ENCODE results near the gene CAT.

CAT gene

GRCh38 chr11:34431979-34432378, 6.8 kb upstream of the CAT start:
- ATAC-seq (replicated peaks; ENCODE audit: extremely low read depth, poor library complexity, severe bottlenecking) (no peak), DNase-seq (ENCODE audit: low spot score in 2 of 2) (no peak)
- no peaks in the 10 kb centered on the region for H3K9me3 Mint-ChIP-seq
- H3K4me3 Mint-ChIP-seq, result no peak overlapping the region
- H3K27ac Mint-ChIP-seq (ENCODE audit: low read depth), result no peak overlapping the region
- no peaks in the 10 kb centered on the region for H3K36me3 Mint-ChIP-seq (ENCODE audit: insufficient read depth)
- H3K4me1 Mint-ChIP-seq, result no peaks in the 10 kb centered on the region
- peaks cover 32% of the 10 kb centered on the region for H3K27me3 Mint-ChIP-seq

- DNase-seq (ENCODE audit: low spot score in 2 of 2) (no peak), ATAC-seq (replicated peaks; ENCODE audit: extremely low read depth, poor library complexity, severe bottlenecking) (no peak)
- Mint-ChIP-seq H3K27me3 (peaks cover 28% of the 10 kb centered on the region), H3K9me3 (no peaks in the 10 kb centered on the region), H3K27ac (ENCODE audit: low read depth) (no peak overlapping the region), H3K36me3 (ENCODE audit: insufficient read depth) (no peaks in the 10 kb centered on the region), H3K4me3 (no peak overlapping the region), H3K4me1 (no peaks in the 10 kb centered on the region)
Observed at GRCh38 chr11:34432822-34433221, 5.9 kb upstream of the CAT start.

- Mint-ChIP-seq H3K27ac (ENCODE audit: low read depth) (no peak overlapping the region), H3K4me1 (peaks cover 5% of the 10 kb centered on the region), H3K4me3 (no peak overlapping the region), H3K36me3 (ENCODE audit: insufficient read depth) (peaks cover 3% of the 10 kb centered on the region), H3K9me3 (no peaks in the 10 kb centered on the region), H3K27me3 (peaks cover 28% of the 10 kb centered on the region)
- ATAC-seq (replicated peaks; ENCODE audit: extremely low read depth, poor library complexity, severe bottlenecking), result no peak
- DNase-seq (ENCODE audit: low spot score in 2 of 2), result no peak
Observed at GRCh38 chr11:34433899-34434298, 4.8 kb upstream of the CAT start.

DNA sequence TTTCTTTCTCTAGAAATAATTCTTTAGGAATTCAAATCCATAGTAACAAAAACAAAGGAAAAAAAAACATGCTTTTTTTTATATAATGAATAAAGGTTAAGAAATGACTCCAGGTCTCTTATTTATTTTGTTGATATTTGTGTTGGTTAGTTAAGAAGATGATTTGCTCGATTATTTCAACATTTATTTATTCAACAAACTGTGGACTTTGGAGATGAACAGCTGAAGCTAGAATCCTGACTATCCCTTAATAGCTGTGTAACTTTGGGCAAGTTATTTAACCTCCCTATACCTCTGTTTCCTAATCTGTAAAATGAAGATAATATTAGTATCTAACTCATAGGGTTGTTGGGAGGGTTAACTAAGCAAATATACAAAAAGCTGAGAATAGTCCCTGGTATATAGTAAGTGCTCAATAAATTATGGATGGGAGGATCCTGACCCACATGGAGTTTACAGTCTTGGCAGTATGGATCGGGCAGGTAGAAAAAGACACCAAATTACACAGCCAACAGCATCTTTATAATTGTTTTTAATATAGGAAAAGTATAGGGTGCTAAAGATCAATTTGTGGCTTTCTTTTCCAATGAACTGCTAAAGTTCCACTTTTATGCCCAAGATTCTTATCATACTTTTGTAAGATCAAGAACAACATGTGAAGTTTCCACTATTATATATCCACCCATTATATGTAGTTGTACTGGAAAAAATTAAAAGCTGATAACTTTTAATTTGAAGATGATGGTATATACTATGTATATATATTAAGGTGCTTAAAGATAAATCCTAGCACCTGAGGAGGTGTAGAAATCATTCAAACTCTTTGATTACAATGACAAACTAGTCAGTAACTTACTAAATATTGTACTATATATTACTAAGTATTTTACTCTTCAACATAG, 1.3 kb upstream of the CAT start:
- DNase-seq (ENCODE audit: low spot score in 2 of 2) (no peak), ATAC-seq (replicated peaks; ENCODE audit: extremely low read depth, poor library complexity, severe bottlenecking) (no peak)
- peak overlapping the region; percentile 85 for H3K27ac Mint-ChIP-seq (ENCODE audit: low read depth)
- H3K4me1 Mint-ChIP-seq, result peaks cover 22% of the 10 kb centered on the region
- peaks cover 11% of the 10 kb centered on the region for H3K36me3 Mint-ChIP-seq (ENCODE audit: insufficient read depth)
- peaks cover 9% of the 10 kb centered on the region for H3K27me3 Mint-ChIP-seq
- no peaks in the 10 kb centered on the region for H3K9me3 Mint-ChIP-seq
- no peak overlapping the region for H3K4me3 Mint-ChIP-seq

DNA sequence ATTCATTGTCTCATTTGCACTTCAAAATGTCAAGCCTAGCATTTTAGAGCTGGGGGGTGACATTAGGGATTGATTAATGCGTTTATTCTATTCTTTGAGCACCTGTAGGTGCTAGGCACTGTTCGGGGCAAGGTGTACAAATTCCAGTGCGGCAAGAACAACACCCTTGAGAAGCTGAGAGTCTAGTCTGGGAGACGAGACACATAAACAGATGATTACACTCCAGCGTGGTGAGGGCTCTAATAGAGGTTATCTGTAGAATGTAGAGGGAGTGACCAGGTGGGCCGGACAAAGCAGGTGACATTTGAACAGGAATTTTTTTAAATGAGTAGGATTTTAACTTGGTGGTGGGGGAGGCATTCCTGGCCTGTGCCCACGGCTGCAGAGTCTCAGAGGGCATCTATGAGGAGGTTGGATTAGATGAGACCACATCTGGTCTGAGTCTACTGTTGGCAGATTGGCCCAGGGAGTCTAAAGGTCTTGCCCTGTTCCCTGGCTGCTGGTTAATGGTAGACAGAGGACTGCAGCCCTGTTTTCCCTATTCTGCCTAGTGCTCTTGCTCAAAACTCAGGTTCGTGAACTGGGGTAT, 970 bp downstream of the CAT start:
- Mint-ChIP-seq H3K4me1 (peaks cover 44% of the 10 kb centered on the region), H3K4me3 (peak overlapping the region; percentile 97), H3K27me3 (no peaks in the 10 kb centered on the region), H3K27ac (ENCODE audit: low read depth) (peak overlapping the region; percentile 85), H3K9me3 (no peaks in the 10 kb centered on the region), H3K36me3 (ENCODE audit: insufficient read depth) (peaks cover 14% of the 10 kb centered on the region)
- no peak for DNase-seq (ENCODE audit: low spot score in 2 of 2)
- ATAC-seq (replicated peaks; ENCODE audit: extremely low read depth, poor library complexity, severe bottlenecking), result no peak

GRCh38 chr11:34441814-34442213, 3.1 kb downstream of the CAT start:
- Mint-ChIP-seq H3K4me1 (peaks cover 55% of the 10 kb centered on the region), H3K27ac (ENCODE audit: low read depth) (no peak overlapping the region), H3K9me3 (no peaks in the 10 kb centered on the region), H3K27me3 (no peaks in the 10 kb centered on the region), H3K4me3 (no peak overlapping the region), H3K36me3 (ENCODE audit: insufficient read depth) (peaks cover 16% of the 10 kb centered on the region)
- no peak for ATAC-seq (replicated peaks; ENCODE audit: extremely low read depth, poor library complexity, severe bottlenecking)
- no peak for DNase-seq (ENCODE audit: low spot score in 2 of 2)

DNA sequence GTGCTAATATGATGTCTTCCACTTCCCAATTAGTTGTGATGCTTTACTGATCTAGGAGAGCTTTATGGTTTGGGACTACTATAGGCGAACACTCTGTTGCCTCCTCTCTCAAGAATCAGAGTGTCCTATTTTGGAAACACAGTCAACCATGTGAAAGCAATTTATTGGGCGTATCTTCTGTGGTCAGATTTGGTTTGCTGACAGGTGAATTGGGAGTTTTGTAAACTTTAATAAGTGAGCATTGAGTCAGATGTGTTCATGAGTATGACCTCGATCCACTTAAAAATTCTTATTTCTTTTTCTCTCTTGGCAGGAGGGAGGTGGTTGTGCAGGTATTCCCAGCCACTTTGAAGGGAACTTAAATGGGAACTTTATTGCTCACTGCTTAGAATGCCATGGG, 4.4 kb downstream of the CAT start:
- H3K4me1 Mint-ChIP-seq, result peaks cover 66% of the 10 kb centered on the region

DNA sequence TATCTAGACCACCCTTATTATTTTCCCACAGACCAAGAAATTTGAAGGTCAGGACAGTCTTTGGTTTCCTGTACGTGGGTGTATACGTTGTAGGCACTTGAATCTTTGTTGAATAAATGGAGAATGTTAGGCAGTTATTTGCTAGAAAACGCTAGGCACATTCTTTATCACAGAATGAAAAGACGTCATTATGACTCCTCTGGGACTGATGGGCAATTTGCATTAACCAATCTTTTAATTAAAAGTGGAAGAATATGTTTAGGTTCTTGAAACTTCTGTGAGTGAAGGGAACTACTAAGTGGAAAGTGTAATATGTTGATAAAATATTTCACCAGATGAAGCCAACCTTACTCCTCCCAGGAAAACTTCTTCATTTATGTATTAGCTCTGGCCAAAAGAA, 5.7 kb downstream of the CAT start:
- Mint-ChIP-seq H3K27me3 (no peaks in the 10 kb centered on the region), H3K9me3 (no peaks in the 10 kb centered on the region), H3K4me1 (peaks cover 66% of the 10 kb centered on the region), H3K36me3 (ENCODE audit: insufficient read depth) (peaks cover 8% of the 10 kb centered on the region), H3K27ac (ENCODE audit: low read depth) (no peak overlapping the region), H3K4me3 (no peak overlapping the region)
- ATAC-seq (replicated peaks; ENCODE audit: extremely low read depth, poor library complexity, severe bottlenecking) (no peak), DNase-seq (ENCODE audit: low spot score in 2 of 2) (no peak)

More for the DNA sequence above, 4.4 kb downstream of the CAT start:
- DNase-seq (ENCODE audit: low spot score in 2 of 2) (no peak), ATAC-seq (replicated peaks; ENCODE audit: extremely low read depth, poor library complexity, severe bottlenecking) (no peak)
- Mint-ChIP-seq H3K27ac (ENCODE audit: low read depth) (no peak overlapping the region), H3K9me3 (no peaks in the 10 kb centered on the region), H3K27me3 (no peaks in the 10 kb centered on the region), H3K36me3 (ENCODE audit: insufficient read depth) (peaks cover 16% of the 10 kb centered on the region), H3K4me3 (no peak overlapping the region)

GRCh38 chr11:34445956-34446355, 7.2 kb downstream of the CAT start:
- Mint-ChIP-seq H3K36me3 (ENCODE audit: insufficient read depth) (peaks cover 9% of the 10 kb centered on the region), H3K27me3 (no peaks in the 10 kb centered on the region), H3K4me1 (peaks cover 56% of the 10 kb centered on the region), H3K9me3 (no peaks in the 10 kb centered on the region), H3K4me3 (no peak overlapping the region), H3K27ac (ENCODE audit: low read depth) (no peak overlapping the region)
- no peak for DNase-seq (ENCODE audit: low spot score in 2 of 2)
- no peak for ATAC-seq (replicated peaks; ENCODE audit: extremely low read depth, poor library complexity, severe bottlenecking)

DNA sequence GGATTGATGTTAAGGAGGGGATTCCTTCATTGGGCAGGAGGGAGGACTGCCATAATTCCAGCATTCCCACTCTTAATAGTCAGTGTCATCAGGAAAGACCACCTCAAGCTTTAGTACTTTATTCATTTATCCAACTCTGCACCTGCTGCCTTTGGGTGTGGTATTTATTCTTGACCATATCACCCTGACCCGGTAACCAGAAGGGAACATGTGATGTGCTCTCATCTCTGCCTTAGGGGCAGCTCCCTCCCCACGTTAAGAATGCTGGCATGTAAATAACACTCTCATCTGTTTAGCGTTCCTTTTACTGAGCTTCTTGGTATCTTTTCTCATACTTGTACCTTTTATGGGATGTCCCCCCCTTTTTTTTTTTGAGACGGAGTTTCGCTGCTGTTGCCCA, 7.7 kb downstream of the CAT start:
- peaks cover 56% of the 10 kb centered on the region for H3K4me1 Mint-ChIP-seq
- no peak for DNase-seq (ENCODE audit: low spot score in 2 of 2)
- H3K9me3 Mint-ChIP-seq, result no peaks in the 10 kb centered on the region
- no peak overlapping the region for H3K4me3 Mint-ChIP-seq
- no peaks in the 10 kb centered on the region for H3K27me3 Mint-ChIP-seq
- H3K36me3 Mint-ChIP-seq (ENCODE audit: insufficient read depth), result peaks cover 9% of the 10 kb centered on the region
- H3K27ac Mint-ChIP-seq (ENCODE audit: low read depth), result no peak overlapping the region
- ATAC-seq (replicated peaks; ENCODE audit: extremely low read depth, poor library complexity, severe bottlenecking), result no peak

DNA sequence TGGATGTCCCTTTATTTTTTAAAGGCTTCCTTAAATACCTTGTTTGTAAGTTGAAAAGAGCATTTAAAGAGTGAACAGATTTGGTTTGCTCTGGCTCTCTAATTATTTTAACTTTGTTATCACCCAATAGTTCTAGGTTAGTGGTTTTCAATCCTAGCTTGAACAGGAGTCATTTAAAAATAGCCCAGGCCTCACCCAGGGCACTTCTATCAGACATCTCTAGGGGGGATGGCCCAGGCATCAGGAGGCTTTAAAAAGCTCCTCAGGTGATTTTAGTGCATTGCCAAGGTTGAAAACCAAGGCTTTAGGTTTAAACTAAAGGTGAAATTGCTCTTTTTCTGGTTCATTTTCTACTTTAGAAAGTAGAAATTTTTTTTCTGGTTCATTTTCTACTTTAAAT, 8.3 kb downstream of the CAT start:
- Mint-ChIP-seq H3K9me3 (no peaks in the 10 kb centered on the region), H3K27me3 (no peaks in the 10 kb centered on the region), H3K4me3 (no peak overlapping the region), H3K4me1 (peaks cover 56% of the 10 kb centered on the region), H3K27ac (ENCODE audit: low read depth) (no peak overlapping the region), H3K36me3 (ENCODE audit: insufficient read depth) (peaks cover 13% of the 10 kb centered on the region)
- ATAC-seq (replicated peaks; ENCODE audit: extremely low read depth, poor library complexity, severe bottlenecking) (no peak), DNase-seq (ENCODE audit: low spot score in 2 of 2) (no peak)

DNA sequence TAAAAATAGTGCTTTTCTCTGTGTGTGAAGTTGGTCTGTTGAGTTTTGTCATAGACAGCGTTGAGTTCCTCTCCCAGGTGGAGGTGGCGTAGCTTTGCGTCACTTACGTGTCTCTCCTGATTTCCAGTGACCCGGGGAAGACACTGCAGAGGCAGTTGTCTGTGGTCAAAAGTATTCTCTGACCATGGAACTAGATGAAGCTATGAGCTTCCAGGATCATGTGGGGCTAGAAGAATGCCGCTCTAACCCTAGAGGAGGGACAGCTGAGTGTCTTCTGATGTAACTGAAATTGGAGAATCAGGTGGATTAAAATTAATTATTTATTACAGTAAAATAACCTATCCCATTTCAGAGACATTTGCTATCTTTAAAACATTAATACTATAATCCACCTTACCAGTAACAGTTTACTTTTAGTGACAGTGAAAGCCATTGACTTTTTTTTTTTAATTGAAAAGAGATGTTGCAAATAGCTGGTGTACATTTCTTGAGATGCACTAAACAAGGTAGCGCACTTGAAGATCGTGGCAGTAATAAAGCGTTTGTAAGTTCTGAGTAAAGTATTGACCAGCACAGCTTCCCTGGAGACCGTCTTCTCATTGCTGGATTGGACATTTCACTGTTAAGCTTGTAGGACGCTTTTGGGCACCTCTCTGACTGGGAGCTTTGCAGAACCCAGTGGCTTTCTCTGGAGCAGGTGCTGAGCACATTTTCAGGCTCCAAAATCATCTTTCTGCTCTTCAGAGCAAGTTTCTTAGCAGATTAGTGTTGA, 9.7 kb downstream of the CAT start:
- H3K9me3 Mint-ChIP-seq, result no peaks in the 10 kb centered on the region
- no peaks in the 10 kb centered on the region for H3K27me3 Mint-ChIP-seq
- ATAC-seq (replicated peaks; ENCODE audit: extremely low read depth, poor library complexity, severe bottlenecking) (no peak), DNase-seq (ENCODE audit: low spot score in 2 of 2) (no peak)
- peaks cover 18% of the 10 kb centered on the region for H3K36me3 Mint-ChIP-seq (ENCODE audit: insufficient read depth)
- H3K4me1 Mint-ChIP-seq, result peaks cover 45% of the 10 kb centered on the region
- H3K4me3 Mint-ChIP-seq, result no peak overlapping the region
- no peak overlapping the region for H3K27ac Mint-ChIP-seq (ENCODE audit: low read depth)

Data from central memory CD8-positive, alpha-beta T cell (primary cell).